ENCODE results near the gene WDR1.

- peak; percentile 96 for TF ChIP-seq ZFP3 (CRISPR knock-in tag; IDR thresholded peaks at IDR 0.05)
- TF ChIP-seq SNAI2 (CRISPR knock-in tag; IDR thresholded peaks at IDR 0.05) = no peak
- no peak for TF ChIP-seq PATZ1 (CRISPR knock-in tag; IDR thresholded peaks at IDR 0.05; ENCODE audit: borderline replicate concordance)
- no peak for TF ChIP-seq RARB (CRISPR knock-in tag; IDR thresholded peaks at IDR 0.05)
- TF ChIP-seq OSR1 (CRISPR knock-in tag; IDR thresholded peaks at IDR 0.05) = no peak
Measured at GRCh38 chr4:10109995-10110670, 6.5 kb downstream of the WDR1 start.
